NT2/D1 (cell line): ENCODE results near the gene ARHGEF10L.

Experiments
- SUZ12 ChIP-seq: IDR thresholded peaks from 2 replicates; pipeline ENCODE4 v1.6.1; 2011; ENCODE audit not compliant: insufficient read length, insufficient read depth; ENCODE audit errors: extremely low read depth
- YY1 ChIP-seq: IDR thresholded peaks from 2 replicates; pipeline ENCODE4 v1.6.1; 2011; ENCODE audit not compliant: insufficient read length, insufficient read depth
- ZNF274 ChIP-seq: IDR thresholded peaks from 2 replicates; pipeline ENCODE4 v1.6.1; 2011; ENCODE audit warnings: mild to moderate bottlenecking, low read depth, low read length

DNA sequence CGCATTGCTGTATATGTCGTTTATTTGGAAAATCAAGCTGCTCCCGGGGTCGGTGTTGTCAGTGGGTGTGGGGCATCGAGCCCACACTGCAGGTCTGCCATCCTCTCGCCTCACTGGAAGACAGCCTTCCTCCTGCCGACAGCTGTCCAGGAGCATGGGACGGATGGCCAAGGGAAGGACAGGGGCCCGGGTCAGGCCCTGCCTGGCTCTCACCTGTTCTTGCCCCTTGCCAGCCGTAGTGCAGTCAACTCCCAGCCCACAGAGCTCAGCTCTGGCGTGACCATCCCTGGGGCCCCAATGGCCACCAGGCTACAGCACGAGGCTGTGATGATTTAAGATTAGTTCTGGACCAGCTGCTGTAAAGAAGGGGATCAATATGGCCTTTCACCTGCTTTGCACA, 128.7 kb downstream of the ARHGEF10L start:
- TF ChIP-seq ZNF274, result no peak
- TF ChIP-seq YY1, result no peak
- no peak for TF ChIP-seq SUZ12
